Astrocyte (in vitro differentiated cells and primary cell): ENCODE measurements around the gene DNAJB12. TPM values are rescaled to one million over a fixed set of nuclear protein-coding genes. Genes with fewer than 3 reads are reported as not detected.

Experiments used
- DNase-seq: peaks from one replicate; pipeline ENCODE4 v3.0.0-alpha.2; 2010; ENCODE audit warnings: low read depth
- FAIRE-seq: peaks from 2 replicates; lab custom pipeline; 2011; peaks lifted over from hg19 to GRCh38; lab: Jason Lieb, UNC
- H2AFZ ChIP-seq: 2 replicates; pipeline ENCODE4 v1.6.0; 2012; ENCODE audit warnings: low read depth, low read length, inconsistent platforms
- H3K27ac ChIP-seq: 2 replicates; pipeline ENCODE4 v1.5.1; 2011; ENCODE audit warnings: low read depth, low read length, inconsistent platforms
- H3K27me3 ChIP-seq: 2 replicates; pipeline ENCODE4 v1.6.0; 2011; ENCODE audit warnings: low read length, inconsistent platforms; ENCODE audit not compliant: insufficient read depth
- H3K36me3 ChIP-seq: 2 replicates; pipeline ENCODE4 v1.5.1; 2011; ENCODE audit warnings: low read length, inconsistent platforms; ENCODE audit not compliant: insufficient read depth
- H3K4me1 ChIP-seq: 2 replicates; pipeline ENCODE4 v1.5.1; 2011; ENCODE audit warnings: low read length, inconsistent platforms; ENCODE audit not compliant: insufficient read depth
- H3K4me2 ChIP-seq: 2 replicates; pipeline ENCODE4 v1.6.0; 2012; ENCODE audit warnings: low read length, inconsistent platforms
- H3K4me3 ChIP-seq: 2 replicates; pipeline ENCODE4 v1.5.1; 2011; ENCODE audit warnings: low read depth, mild to moderate bottlenecking, low read length, inconsistent platforms; ENCODE audit not compliant: insufficient read depth
- H3K79me2 ChIP-seq: 2 replicates; pipeline ENCODE4 v1.6.0; 2012; ENCODE audit warnings: mild to moderate bottlenecking, low read length, inconsistent platforms; ENCODE audit not compliant: insufficient read depth
- H3K9ac ChIP-seq: 2 replicates; pipeline ENCODE4 v1.6.0; 2012; ENCODE audit warnings: mild to moderate bottlenecking, low read length, inconsistent platforms
- H3K9me3 ChIP-seq: 2 replicates; pipeline ENCODE4 v1.5.1; 2012; ENCODE audit warnings: low read depth, mild to moderate bottlenecking, low read length, inconsistent platforms; ENCODE audit not compliant: insufficient read depth
- H4K20me1 ChIP-seq: 2 replicates; pipeline ENCODE4 v1.6.0; 2012; ENCODE audit warnings: low read length, inconsistent platforms; ENCODE audit not compliant: insufficient read depth
- H3K27ac Mint-ChIP-seq: one replicate; pipeline ENCODE4 v1.8.0; 2021; ENCODE audit warnings: mild to moderate bottlenecking, mixed read lengths; ENCODE audit not compliant: unreplicated experiment
- H3K27me3 Mint-ChIP-seq: one replicate; pipeline ENCODE4 v1.8.0; 2021; ENCODE audit warnings: low read depth, mixed read lengths; ENCODE audit not compliant: unreplicated experiment
- H3K36me3 Mint-ChIP-seq: one replicate; pipeline ENCODE4 v1.8.0; 2021; ENCODE audit warnings: low read depth, mixed read lengths; ENCODE audit not compliant: unreplicated experiment
- H3K4me1 Mint-ChIP-seq: one replicate; pipeline ENCODE4 v1.8.0; 2021; ENCODE audit warnings: low read depth, mixed read lengths; ENCODE audit not compliant: unreplicated experiment
- H3K4me3 Mint-ChIP-seq: one replicate; pipeline ENCODE4 v1.8.0; 2021; ENCODE audit warnings: mild to moderate bottlenecking, moderate library complexity, mixed read lengths; ENCODE audit not compliant: unreplicated experiment
- H3K9me3 Mint-ChIP-seq: one replicate; pipeline ENCODE4 v1.8.0; 2021; ENCODE audit warnings: mild to moderate bottlenecking, mixed read lengths; ENCODE audit not compliant: unreplicated experiment
- EZH2 ChIP-seq: IDR thresholded peaks from 2 replicates; pipeline ENCODE4 v1.6.1; 2012; ENCODE audit warnings: mild to moderate bottlenecking, low read length, inconsistent platforms; ENCODE audit not compliant: insufficient read depth
- total RNA-seq: library from RNA; stranded (reverse); gene quantifications from 2 replicates; pipeline ENCODE4 v1.2.1, GENCODE V29; 2021
- TF ChIP-seq, protein P1 (sequence below): IDR thresholded peaks from 2 replicates; pipeline ENCODE4 v1.5.1; 2011; ENCODE audit warnings: low read depth, mild to moderate bottlenecking, inconsistent platforms, low read length, moderate library complexity; ENCODE audit not compliant: insufficient read depth

The DNAJB12 gene
- total RNA-seq, 1 donor from 2014 or later = 24.3 TPM

DNA sequence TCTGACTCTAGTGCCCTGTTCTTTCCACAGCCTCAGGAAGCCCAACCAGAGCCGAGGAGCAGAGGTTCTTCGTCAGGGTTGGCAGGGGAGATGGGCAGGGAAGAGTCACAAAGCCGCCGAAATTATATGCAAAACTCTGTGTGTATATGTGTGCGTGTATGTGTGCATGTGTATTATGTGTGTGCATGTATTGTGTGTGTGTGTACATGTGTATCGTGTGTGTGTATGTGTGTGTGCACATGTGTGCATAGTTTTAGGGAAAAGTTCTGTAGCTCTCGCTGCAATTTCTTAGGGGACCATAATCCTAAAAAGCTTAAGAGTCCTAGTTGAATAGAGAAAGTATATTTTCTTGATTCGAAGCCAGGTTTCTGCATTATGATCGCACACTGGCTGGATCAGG, 17.0 kb downstream of the DNAJB12 start:
- Mint-ChIP-seq H3K9me3 (no peaks in the 10 kb centered on the region), H3K4me1 (peaks cover 23% of the 10 kb centered on the region), H3K27ac (no peak overlapping the region), H3K4me3 (no peak overlapping the region), H3K36me3 (peaks cover 8% of the 10 kb centered on the region), H3K27me3 (no peaks in the 10 kb centered on the region)
- Histone ChIP-seq H3K4me1 (peaks cover 39% of the 10 kb centered on the region), H3K27me3 (no peaks in the 10 kb centered on the region), H2AFZ (no peak overlapping the region), H4K20me1 (peaks cover 24% of the 10 kb centered on the region), H3K9me3 (no peaks in the 10 kb centered on the region), H3K79me2 (no peaks in the 10 kb centered on the region), H3K4me2 (no peak overlapping the region), H3K9ac (no peak overlapping the region), H3K4me3 (no peak overlapping the region), H3K27ac (no peak overlapping the region), H3K36me3 (peaks cover 22% of the 10 kb centered on the region)
- FAIRE-seq (no peak), DNase-seq (no peak)
- no peak for TF ChIP-seq EZH2

DNA sequence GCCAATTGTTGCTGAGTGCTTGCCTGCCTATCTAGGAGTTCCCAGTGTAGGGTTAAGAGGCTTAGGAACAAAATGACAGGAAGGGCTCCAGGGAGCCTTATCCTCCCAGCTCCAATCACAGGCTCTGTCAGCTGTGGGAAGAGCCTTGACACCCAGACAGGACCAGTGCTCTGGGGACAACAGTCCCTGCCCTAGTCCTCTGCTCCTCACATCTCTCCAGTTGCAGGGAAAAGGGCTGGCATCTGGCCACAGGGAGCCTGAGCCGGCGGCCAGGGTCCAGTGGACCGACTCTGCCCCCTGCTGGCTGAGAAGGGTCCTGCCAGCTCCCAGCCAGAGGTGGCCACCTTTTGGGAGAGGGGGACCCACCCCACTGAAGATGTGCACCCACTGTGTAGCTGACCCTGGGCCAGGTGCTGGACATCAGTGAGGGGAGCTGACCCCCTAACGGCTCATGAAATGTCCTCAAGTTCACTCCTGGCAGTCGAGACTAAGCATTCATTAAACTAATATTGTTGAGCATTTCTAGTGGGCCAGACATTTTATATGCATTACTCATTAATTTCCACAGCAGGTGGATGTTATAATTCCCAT, 17.6 kb downstream of the DNAJB12 start:
- no peak overlapping the region for H3K27ac ChIP-seq
- no peak for TF ChIP-seq EZH2
- TF ChIP-seq, protein P1, sequence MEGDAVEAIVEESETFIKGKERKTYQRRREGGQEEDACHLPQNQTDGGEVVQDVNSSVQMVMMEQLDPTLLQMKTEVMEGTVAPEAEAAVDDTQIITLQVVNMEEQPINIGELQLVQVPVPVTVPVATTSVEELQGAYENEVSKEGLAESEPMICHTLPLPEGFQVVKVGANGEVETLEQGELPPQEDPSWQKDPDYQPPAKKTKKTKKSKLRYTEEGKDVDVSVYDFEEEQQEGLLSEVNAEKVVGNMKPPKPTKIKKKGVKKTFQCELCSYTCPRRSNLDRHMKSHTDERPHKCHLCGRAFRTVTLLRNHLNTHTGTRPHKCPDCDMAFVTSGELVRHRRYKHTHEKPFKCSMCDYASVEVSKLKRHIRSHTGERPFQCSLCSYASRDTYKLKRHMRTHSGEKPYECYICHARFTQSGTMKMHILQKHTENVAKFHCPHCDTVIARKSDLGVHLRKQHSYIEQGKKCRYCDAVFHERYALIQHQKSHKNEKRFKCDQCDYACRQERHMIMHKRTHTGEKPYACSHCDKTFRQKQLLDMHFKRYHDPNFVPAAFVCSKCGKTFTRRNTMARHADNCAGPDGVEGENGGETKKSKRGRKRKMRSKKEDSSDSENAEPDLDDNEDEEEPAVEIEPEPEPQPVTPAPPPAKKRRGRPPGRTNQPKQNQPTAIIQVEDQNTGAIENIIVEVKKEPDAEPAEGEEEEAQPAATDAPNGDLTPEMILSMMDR = peak; percentile 80
- H2AFZ ChIP-seq = no peak overlapping the region
- Mint-ChIP-seq H3K4me1 (peaks cover 23% of the 10 kb centered on the region), H3K36me3 (peaks cover 5% of the 10 kb centered on the region), H3K9me3 (no peaks in the 10 kb centered on the region), H3K27ac (no peak overlapping the region), H3K27me3 (no peaks in the 10 kb centered on the region), H3K4me3 (no peak overlapping the region)
- peaks cover 22% of the 10 kb centered on the region for H3K36me3 ChIP-seq
- FAIRE-seq (no peak), DNase-seq (no peak)
- no peak overlapping the region for H3K4me3 ChIP-seq
- H3K4me2 ChIP-seq = no peak overlapping the region
- H4K20me1 ChIP-seq = peaks cover 24% of the 10 kb centered on the region
- no peaks in the 10 kb centered on the region for H3K79me2 ChIP-seq
- H3K9ac ChIP-seq = no peak overlapping the region
- no peaks in the 10 kb centered on the region for H3K27me3 ChIP-seq
- H3K9me3 ChIP-seq = no peaks in the 10 kb centered on the region
- peaks cover 43% of the 10 kb centered on the region for H3K4me1 ChIP-seq

DNA sequence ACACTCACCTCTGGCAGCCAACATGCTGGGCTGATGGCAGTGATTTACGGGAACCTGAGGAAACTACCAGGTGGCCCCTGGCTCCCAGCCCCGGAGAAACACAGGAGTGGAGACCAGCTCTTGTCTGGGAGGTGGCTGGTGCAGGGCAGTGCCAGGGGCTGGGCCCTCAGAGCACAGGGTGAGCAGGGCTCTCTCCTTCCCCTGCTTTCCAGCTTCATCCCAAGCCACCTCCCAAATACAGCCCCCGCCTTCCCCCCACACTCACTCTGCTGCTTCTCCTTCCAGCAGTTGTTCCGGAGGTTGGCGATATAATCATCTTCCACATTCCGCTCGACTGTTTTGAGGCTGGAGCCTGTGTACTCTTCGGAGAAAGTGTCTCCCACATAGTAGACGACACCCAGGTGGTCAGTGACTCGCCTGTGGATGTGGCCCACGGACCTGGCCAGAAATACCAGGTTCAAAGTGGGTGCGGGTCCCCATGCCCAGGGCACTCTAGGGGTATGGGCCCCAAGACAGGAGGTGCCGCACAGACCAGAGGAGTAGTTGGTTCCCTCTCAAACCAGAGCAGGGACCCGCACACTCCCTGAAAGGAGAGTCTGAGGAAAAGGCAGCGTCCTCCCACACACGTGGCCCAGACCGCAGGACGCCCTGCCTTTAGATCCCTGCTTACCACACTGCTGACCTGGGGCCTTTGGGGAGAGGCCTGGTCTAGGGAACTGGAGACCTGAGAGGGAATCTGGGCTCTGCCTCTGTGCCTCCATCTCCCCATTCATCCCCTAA, 18.3 kb downstream of the DNAJB12 start:
- H3K36me3 ChIP-seq = peaks cover 22% of the 10 kb centered on the region
- H3K4me2 ChIP-seq = no peak overlapping the region
- peaks cover 49% of the 10 kb centered on the region for H3K4me1 ChIP-seq
- no peaks in the 10 kb centered on the region for H3K79me2 ChIP-seq
- H3K27ac Mint-ChIP-seq = no peak overlapping the region
- no peak overlapping the region for H3K4me3 Mint-ChIP-seq
- peaks cover 19% of the 10 kb centered on the region for H4K20me1 ChIP-seq
- no peak overlapping the region for H3K27ac ChIP-seq
- no peaks in the 10 kb centered on the region for H3K27me3 ChIP-seq
- no peak overlapping the region for H3K4me3 ChIP-seq
- no peaks in the 10 kb centered on the region for H3K9me3 ChIP-seq
- no peak for DNase-seq
- peaks cover 27% of the 10 kb centered on the region for H3K4me1 Mint-ChIP-seq
- peaks cover 5% of the 10 kb centered on the region for H3K36me3 Mint-ChIP-seq
- H3K27me3 Mint-ChIP-seq = no peaks in the 10 kb centered on the region
- H2AFZ ChIP-seq = no peak overlapping the region
- H3K9me3 Mint-ChIP-seq = no peaks in the 10 kb centered on the region
- H3K9ac ChIP-seq = no peak overlapping the region
- TF ChIP-seq, protein P1 = no peak
- TF ChIP-seq EZH2 = no peak
- no peak for FAIRE-seq
